ENCODE results near the gene DHRS13.

DNA sequence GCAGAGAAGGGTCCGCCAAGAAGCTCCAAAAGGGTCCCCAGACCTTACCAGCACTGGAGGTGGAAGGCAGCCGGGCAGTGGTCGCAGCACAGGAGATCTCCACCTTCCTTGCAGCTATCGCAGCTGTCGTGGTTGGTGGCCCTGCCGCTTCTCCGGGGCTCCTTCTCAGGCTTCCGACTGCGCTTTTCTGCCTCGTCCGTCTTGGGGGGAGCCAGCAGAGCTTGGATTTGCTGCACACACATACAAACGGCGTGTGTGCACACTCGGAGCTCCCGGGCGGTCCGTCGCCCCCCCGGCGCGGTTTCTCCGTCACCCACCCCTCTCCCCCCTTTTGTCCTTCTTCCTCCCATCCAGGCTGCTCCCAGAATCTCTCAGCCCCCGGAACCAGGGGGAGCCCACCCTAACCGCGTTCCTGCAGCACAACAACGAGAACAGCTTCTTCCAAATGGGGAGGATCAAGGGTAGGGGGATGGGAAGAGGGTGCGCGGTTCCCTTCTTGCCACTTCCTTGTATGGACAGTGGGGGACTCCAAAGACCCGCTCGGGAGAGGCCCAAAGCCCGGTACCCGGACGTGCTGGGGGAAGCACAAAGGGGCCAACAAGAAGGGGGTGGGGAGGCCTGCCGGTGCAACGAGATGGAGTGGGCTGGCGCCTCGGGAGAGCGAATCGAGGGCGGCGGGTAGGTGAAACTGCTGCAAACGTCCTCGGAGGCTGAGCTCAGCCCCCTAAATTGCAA lies 47.3 kb upstream of the DHRS13 start:
- TF ChIP-seq POLR2A (IDR thresholded peaks at IDR 0.05), result no peak
- TF ChIP-seq, protein P1, sequence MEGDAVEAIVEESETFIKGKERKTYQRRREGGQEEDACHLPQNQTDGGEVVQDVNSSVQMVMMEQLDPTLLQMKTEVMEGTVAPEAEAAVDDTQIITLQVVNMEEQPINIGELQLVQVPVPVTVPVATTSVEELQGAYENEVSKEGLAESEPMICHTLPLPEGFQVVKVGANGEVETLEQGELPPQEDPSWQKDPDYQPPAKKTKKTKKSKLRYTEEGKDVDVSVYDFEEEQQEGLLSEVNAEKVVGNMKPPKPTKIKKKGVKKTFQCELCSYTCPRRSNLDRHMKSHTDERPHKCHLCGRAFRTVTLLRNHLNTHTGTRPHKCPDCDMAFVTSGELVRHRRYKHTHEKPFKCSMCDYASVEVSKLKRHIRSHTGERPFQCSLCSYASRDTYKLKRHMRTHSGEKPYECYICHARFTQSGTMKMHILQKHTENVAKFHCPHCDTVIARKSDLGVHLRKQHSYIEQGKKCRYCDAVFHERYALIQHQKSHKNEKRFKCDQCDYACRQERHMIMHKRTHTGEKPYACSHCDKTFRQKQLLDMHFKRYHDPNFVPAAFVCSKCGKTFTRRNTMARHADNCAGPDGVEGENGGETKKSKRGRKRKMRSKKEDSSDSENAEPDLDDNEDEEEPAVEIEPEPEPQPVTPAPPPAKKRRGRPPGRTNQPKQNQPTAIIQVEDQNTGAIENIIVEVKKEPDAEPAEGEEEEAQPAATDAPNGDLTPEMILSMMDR (IDR thresholded peaks at IDR 0.05), result no peak
